Liver (tissue), 9 donors: Measurements from ENCODE around the gene KCNIP4. TPM values are rescaled to one million over a fixed set of nuclear protein-coding genes. Genes with fewer than 3 reads are reported as not detected.

Experiments used
- DNase-seq: peaks from one replicate; pipeline ENCODE4 v3.0.0-alpha.2; 2017; ENCODE audit warnings: low spot score
- H3K27ac ChIP-seq, 2 donors: one replicate each; pipeline ENCODE4 v1.7.0; 2013; ENCODE audit warnings: inconsistent platforms in 2 of 2, low read length in 2 of 2, control low read depth in 1 of 2, low read depth in 1 of 2, mild to moderate bottlenecking in 1 of 2
- H3K27me3 ChIP-seq, 4 donors: one replicate each; pipeline versions ENCODE4 v1.6.1 to v1.7.0; 2013; ENCODE audit warnings: low read length in 3 of 4, inconsistent platforms in 1 of 4, mild to moderate bottlenecking in 1 of 4, moderate library complexity in 1 of 4; ENCODE audit not compliant: control insufficient read depth in 4 of 4, insufficient read depth in 4 of 4
- H3K36me3 ChIP-seq, 4 donors: one replicate each; pipeline versions ENCODE4 v1.6.1 to v1.7.0; 2013; ENCODE audit warnings: low read length in 3 of 4, mild to moderate bottlenecking in 3 of 4, low read depth in 1 of 4, moderate library complexity in 1 of 4; ENCODE audit not compliant: control insufficient read depth in 4 of 4, insufficient read depth in 3 of 4
- H3K4me1 ChIP-seq, 4 donors: one replicate each; pipeline versions ENCODE4 v1.6.1 to v1.7.0; 2013; ENCODE audit warnings: low read length in 3 of 4, mild to moderate bottlenecking in 3 of 4, moderate library complexity in 1 of 4; ENCODE audit not compliant: control insufficient read depth in 4 of 4, insufficient read depth in 4 of 4
- H3K4me3 ChIP-seq, 3 donors: one replicate each; pipeline versions ENCODE4 v1.6.1 to v1.7.0; 2013; ENCODE audit warnings: low read length in 3 of 3, control low read depth in 1 of 3, low read depth in 1 of 3, mild to moderate bottlenecking in 1 of 3
- H3K9ac ChIP-seq, 2 donors: one replicate each; pipeline ENCODE4 v1.7.0; 2013; ENCODE audit warnings: low read length in 2 of 2, mild to moderate bottlenecking in 2 of 2, moderate library complexity in 2 of 2, control low read depth in 1 of 2, low read depth in 1 of 2
- H3K9me3 ChIP-seq, 4 donors: one replicate each; pipeline versions ENCODE4 v1.6.1 to v1.7.0; 2013; ENCODE audit warnings: low read length in 3 of 4; ENCODE audit not compliant: control insufficient read depth in 4 of 4
- ATF3 ChIP-seq: IDR thresholded peaks from 2 replicates; pipeline ENCODE4 v1.6.1; 2016; ENCODE audit warnings: antibody characterized with exemption
- CTCF ChIP-seq: fragments of 150-350 bp; IDR thresholded peaks from 2 replicates; pipeline ENCODE4 v1.5.1; 2017; ENCODE audit warnings: improper control_type of control experiment, low read depth, low read length; ENCODE audit not compliant: missing input control
- EGR1 ChIP-seq, 2 donors: IDR thresholded peaks; 2 replicates each; pipeline ENCODE4 v1.6.1; 2016 to 2018; ENCODE audit warnings: antibody characterized with exemption in 2 of 2, low read depth in 2 of 2
- FOXA1 ChIP-seq: IDR thresholded peaks from 2 replicates; pipeline ENCODE4 v1.6.1; 2016; ENCODE audit warnings: antibody characterized with exemption
- FOXA2 ChIP-seq: IDR thresholded peaks from 2 replicates; pipeline ENCODE4 v1.6.1; 2016; ENCODE audit warnings: antibody characterized with exemption
- GABPA ChIP-seq, 2 donors: IDR thresholded peaks in 1 of 2; conservative IDR thresholded peaks in 1 of 2; 2 replicates each; pipeline ENCODE4 v1.6.1; 2016; ENCODE audit warnings: antibody characterized with exemption in 2 of 2, mild to moderate bottlenecking in 1 of 2, moderate library complexity in 1 of 2
- HNF4A ChIP-seq, 2 donors: conservative IDR thresholded peaks; 2 replicates each; pipeline ENCODE4 v1.6.1; 2016; ENCODE audit warnings: antibody characterized with exemption in 2 of 2, mild to moderate bottlenecking in 2 of 2
- HNF4G ChIP-seq: IDR thresholded peaks from 2 replicates; pipeline ENCODE4 v1.6.1; 2016; ENCODE audit warnings: antibody characterized with exemption
- JUND ChIP-seq, 2 donors: IDR thresholded peaks; 2 replicates each; pipeline ENCODE4 v1.6.1; 2016; ENCODE audit warnings: antibody characterized with exemption in 2 of 2
- MAX ChIP-seq: IDR thresholded peaks from 2 replicates; pipeline ENCODE4 v1.6.1; 2016; ENCODE audit warnings: antibody characterized with exemption
- NR2F2 ChIP-seq: IDR thresholded peaks from 2 replicates; pipeline ENCODE4 v1.6.1; 2016; ENCODE audit warnings: antibody characterized with exemption
- RAD21 ChIP-seq, 2 donors: IDR thresholded peaks; 2 replicates each; pipeline ENCODE4 v1.6.1; 2016; ENCODE audit warnings: antibody characterized with exemption in 2 of 2, mild to moderate bottlenecking in 2 of 2
- REST ChIP-seq: IDR thresholded peaks from 2 replicates; pipeline ENCODE4 v1.6.1; 2016; ENCODE audit warnings: antibody characterized with exemption, mild to moderate bottlenecking
- RXRA ChIP-seq, 2 donors: IDR thresholded peaks; 2 replicates each; pipeline ENCODE4 v1.6.1; 2017 to 2018; ENCODE audit warnings: antibody characterized with exemption in 2 of 2, mild to moderate bottlenecking in 1 of 2
- SP1 ChIP-seq: IDR thresholded peaks from 2 replicates; pipeline ENCODE4 v1.6.1; 2018; ENCODE audit warnings: antibody characterized with exemption, mild to moderate bottlenecking
- TAF1 ChIP-seq: conservative IDR thresholded peaks from 2 replicates; pipeline ENCODE4 v1.6.1; 2016; ENCODE audit warnings: antibody characterized with exemption, mild to moderate bottlenecking
- YY1 ChIP-seq: IDR thresholded peaks from 2 replicates; pipeline ENCODE4 v1.6.1; 2016; ENCODE audit warnings: antibody characterized with exemption, mild to moderate bottlenecking
- ZBTB33 ChIP-seq: IDR thresholded peaks from 2 replicates; pipeline ENCODE4 v1.6.1; 2016; ENCODE audit warnings: antibody characterized with exemption
- WGBS: extraction: QIAGEN DNeasy Blood & Tissue Kit; methylation state at CpG from one replicate; pipeline ENCODE4 v1.1.7; 2013; 5-methylcytosine and 5-hydroxymethylcytosine counted together
- polyA plus RNA-seq, 2 donors: library from polyadenylated mRNA; stranded (reverse) in 1 of 2; unstranded in 1 of 2; fragments of 200-250 nt in 1 of 2; fragments of >200 nt in 1 of 2; fragmentation: Nextera tagmentation in 1 of 2; extraction: Ambion mirVana in 1 of 2; gene quantifications; one replicate each; pipeline versions ENCODE4 v1.2.1 to v1.2.3, GENCODE V29; 2013 to 2015
- total RNA-seq, 2 donors: library from RNA; depleted of rRNA; stranded (reverse); fragments of >200 nt; gene quantifications; one replicate each; pipeline ENCODE4 v1.2.3, GENCODE V29; 2014
- donor health status: healthy.
- donor health status: healthy.
- donor health status: healthy.
- donor health status: healthy.
- donor health status: healthy.

Gene KCNIP4
- total and polyA plus RNA-seq, 4 donors, result 0.08 to 0.14 TPM; not detected in 2

GRCh38 chr4:21192367-21192766 lies 756.2 kb downstream of the KCNIP4 start:
- Histone ChIP-seq H3K27me3 (no peaks in the 10 kb centered on the region), H3K9ac (no peak overlapping the region), H3K9me3 (no peaks in the 10 kb centered on the region), H3K36me3 (no peaks in the 10 kb centered on the region), H3K27ac (no peak overlapping the region), H3K4me1 (no peaks in the 10 kb centered on the region), H3K4me3 (no peak overlapping the region)
- no peak for DNase-seq
- WGBS, result 91% methylated on average over 2 of the region's 2 CpGs
- TF ChIP-seq FOXA2 (no peak), TAF1 (no peak), ATF3 (no peak), SP1 (no peak), JUND (IDR thresholded peaks at IDR 0.05) (no peak), HNF4A (conservative IDR thresholded peaks at IDR 0.05) (no peak), NR2F2 (no peak), ZBTB33 (no peak), CTCF (no peak), EGR1 (IDR thresholded peaks at IDR 0.05; ENCODE audit: low read depth in 2 of 2) (no peak), REST (no peak), RXRA (IDR thresholded peaks at IDR 0.05) (no peak), RAD21 (IDR thresholded peaks at IDR 0.05) (no peak), MAX (no peak), FOXA1 (no peak), HNF4G (no peak), GABPA (IDR thresholded peaks at IDR 0.05 in 1 of 2, conservative IDR thresholded peaks at IDR 0.05 in 1 of 2) (no peak), YY1 (no peak)
